OCI-LY7 (cell line): ENCODE measurements around the gene DYNC2H1. TPM values are rescaled to one million over a fixed set of nuclear protein-coding genes. Genes with fewer than 3 reads are reported as not detected.

Experiments used
- BruUV-seq: library from RNA; stranded (reverse); fragments of 400-500 nt; replicated peaks from 2 replicates; lab custom pipeline; 2021; lab: Mats Ljungman, UMichigan
- CTCF ChIA-PET: fragments of 300-600 bp; sonication (Branson Sonifier 250); formaldehyde crosslinking; loops from one replicate; lab custom pipeline; 2022; ENCODE audit warnings: antibody characterized with exemption; ENCODE audit not compliant: unreplicated experiment; lab: Charles Lee
- POLR2A ChIA-PET: fragments of 300-600 bp; sonication (Branson Sonifier 250); formaldehyde crosslinking; loops from one replicate; lab custom pipeline; 2022; ENCODE audit warnings: antibody characterized with exemption; lab: Charles Lee
- DNase-seq: peaks from one replicate; pipeline ENCODE4 v3.0.0-alpha.2; 2015; ENCODE audit warnings: low spot score
- H2AFZ ChIP-seq: fragments of 200-600 bp; sonication (generic), shearing (Covaris generic); 2 replicates; pipeline ENCODE4 v1.6.1; 2014; ENCODE audit warnings: mild to moderate bottlenecking, antibody characterized with exemption, low read length, moderate library complexity
- H3K27ac ChIP-seq: fragments of 200-600 bp; sonication (generic); 2 replicates; pipeline ENCODE4 v1.5.1; 2014; ENCODE audit warnings: mixed run types, low read depth, mild to moderate bottlenecking, moderate library complexity, low read length, inconsistent platforms; ENCODE audit not compliant: poor library complexity, severe bottlenecking
- H3K36me3 ChIP-seq: fragments of 200-600 bp; sonication (generic); 2 replicates; pipeline ENCODE4 v1.6.1; 2014; ENCODE audit warnings: mild to moderate bottlenecking, antibody characterized with exemption, low read length, moderate library complexity, mixed read lengths; ENCODE audit not compliant: insufficient read depth
- H3K4me1 ChIP-seq: fragments of 200-600 bp; sonication (generic); 2 replicates; pipeline ENCODE4 v1.5.1; 2014; ENCODE audit warnings: mild to moderate bottlenecking, low read length; ENCODE audit not compliant: insufficient read depth, poor library complexity, severe bottlenecking
- H3K4me2 ChIP-seq: fragments of 200-600 bp; sonication (generic); 2 replicates; pipeline ENCODE4 v1.6.1; 2014; ENCODE audit warnings: mild to moderate bottlenecking, low read length
- H3K4me3 ChIP-seq: fragments of 200-600 bp; sonication (generic); 2 replicates; pipeline ENCODE4 v1.5.1; 2014; ENCODE audit warnings: mild to moderate bottlenecking, low read depth, low read length; ENCODE audit not compliant: poor library complexity, severe bottlenecking
- H3K79me2 ChIP-seq: fragments of 200-600 bp; sonication (generic); 2 replicates; pipeline ENCODE4 v1.6.1; 2016; ENCODE audit warnings: low read depth, mild to moderate bottlenecking, low read length, moderate library complexity, mixed read lengths; ENCODE audit not compliant: insufficient read depth
- H3K9me2 ChIP-seq: fragments of 200-600 bp; sonication (generic); 2 replicates; pipeline ENCODE4 v1.6.1; 2016; ENCODE audit warnings: mild to moderate bottlenecking, low read length, mixed read lengths; ENCODE audit not compliant: insufficient read depth
- H3K9me3 ChIP-seq: fragments of 200-600 bp; sonication (generic); 2 replicates; pipeline ENCODE4 v1.6.1; 2014; ENCODE audit warnings: mild to moderate bottlenecking, mixed run types, low read length, mixed read lengths
- H4K20me1 ChIP-seq: fragments of 200-600 bp; sonication (generic); 2 replicates; pipeline ENCODE4 v1.6.1; 2014; ENCODE audit warnings: mild to moderate bottlenecking, antibody characterized with exemption, low read length, moderate library complexity, mixed read lengths; ENCODE audit not compliant: insufficient read depth
- EZH2phosphoT487 ChIP-seq: fragments of 200-600 bp; sonication (generic); IDR thresholded peaks from 2 replicates; pipeline ENCODE4 v1.6.1; 2018; ENCODE audit warnings: low read depth, borderline replicate concordance, mild to moderate bottlenecking, mixed run types, antibody characterized with exemption, low read length, moderate library complexity, mixed read lengths
- intact Hi-C: fragments of 100-400 bp; cut with micrococcal nuclease; formaldehyde crosslinking; loops from one replicate; pipeline ENCODE4 v1.10.0; 2022; ENCODE audit not compliant: unreplicated experiment
- total RNA-seq, 2 experiments: library from RNA; depleted of rRNA in 1 of 2; stranded (reverse); fragments of >200 nt in 1 of 2; shearing (Covaris generic) in 1 of 2; gene quantifications; 2 replicates each; pipeline ENCODE4 v1.2.3, GENCODE V29; 2014 to 2022
- TF ChIP-seq, protein P1 (sequence below): fragments of 200-600 bp; sonication (generic); conservative IDR thresholded peaks from 2 replicates; pipeline ENCODE4 v1.5.1; 2014; ENCODE audit warnings: mild to moderate bottlenecking, antibody characterized with exemption, low read length, moderate library complexity, mixed read lengths

Gene DYNC2H1
- total RNA-seq, 2 experiments from 2014 or later, result 0.44 to 1.1 TPM

DNA sequence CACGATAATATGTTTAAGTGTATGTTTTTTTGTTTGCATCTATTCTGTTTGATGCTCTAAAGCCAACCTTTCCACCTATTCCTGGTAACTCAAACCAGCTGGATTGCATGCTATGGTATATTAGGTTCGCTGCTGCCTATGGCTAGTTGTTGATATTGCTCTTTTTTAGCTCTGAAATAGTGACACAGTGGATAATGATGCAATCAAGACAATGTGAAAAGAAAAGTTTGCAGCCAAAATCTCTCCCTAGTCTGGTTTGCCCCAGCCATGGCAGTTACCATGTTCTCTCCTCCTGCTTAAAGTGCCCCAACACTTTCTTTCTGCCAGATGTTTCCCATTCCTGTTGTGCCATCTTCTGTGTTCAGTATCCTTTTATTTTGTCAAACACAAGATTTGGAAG lies 269.7 kb downstream of the DYNC2H1 start:
- Histone ChIP-seq H3K4me2 (no peak overlapping the region), H3K27ac (no peak overlapping the region), H3K9me2 (no peaks in the 10 kb centered on the region), H3K4me3 (no peak overlapping the region), H3K36me3 (no peaks in the 10 kb centered on the region), H3K9me3 (no peaks in the 10 kb centered on the region), H2AFZ (no peak overlapping the region), H3K4me1 (no peaks in the 10 kb centered on the region), H4K20me1 (no peaks in the 10 kb centered on the region), H3K79me2 (no peaks in the 10 kb centered on the region)
- no TSS peak for BruUV-seq
- ChIA-PET CTCF (no interaction called here), POLR2A (no interaction called here)
- TF ChIP-seq, protein P1, sequence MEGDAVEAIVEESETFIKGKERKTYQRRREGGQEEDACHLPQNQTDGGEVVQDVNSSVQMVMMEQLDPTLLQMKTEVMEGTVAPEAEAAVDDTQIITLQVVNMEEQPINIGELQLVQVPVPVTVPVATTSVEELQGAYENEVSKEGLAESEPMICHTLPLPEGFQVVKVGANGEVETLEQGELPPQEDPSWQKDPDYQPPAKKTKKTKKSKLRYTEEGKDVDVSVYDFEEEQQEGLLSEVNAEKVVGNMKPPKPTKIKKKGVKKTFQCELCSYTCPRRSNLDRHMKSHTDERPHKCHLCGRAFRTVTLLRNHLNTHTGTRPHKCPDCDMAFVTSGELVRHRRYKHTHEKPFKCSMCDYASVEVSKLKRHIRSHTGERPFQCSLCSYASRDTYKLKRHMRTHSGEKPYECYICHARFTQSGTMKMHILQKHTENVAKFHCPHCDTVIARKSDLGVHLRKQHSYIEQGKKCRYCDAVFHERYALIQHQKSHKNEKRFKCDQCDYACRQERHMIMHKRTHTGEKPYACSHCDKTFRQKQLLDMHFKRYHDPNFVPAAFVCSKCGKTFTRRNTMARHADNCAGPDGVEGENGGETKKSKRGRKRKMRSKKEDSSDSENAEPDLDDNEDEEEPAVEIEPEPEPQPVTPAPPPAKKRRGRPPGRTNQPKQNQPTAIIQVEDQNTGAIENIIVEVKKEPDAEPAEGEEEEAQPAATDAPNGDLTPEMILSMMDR, result no peak
- no peak for TF ChIP-seq EZH2phosphoT487
- intact Hi-C loops, result no loop called here
- no peak for DNase-seq

DNA sequence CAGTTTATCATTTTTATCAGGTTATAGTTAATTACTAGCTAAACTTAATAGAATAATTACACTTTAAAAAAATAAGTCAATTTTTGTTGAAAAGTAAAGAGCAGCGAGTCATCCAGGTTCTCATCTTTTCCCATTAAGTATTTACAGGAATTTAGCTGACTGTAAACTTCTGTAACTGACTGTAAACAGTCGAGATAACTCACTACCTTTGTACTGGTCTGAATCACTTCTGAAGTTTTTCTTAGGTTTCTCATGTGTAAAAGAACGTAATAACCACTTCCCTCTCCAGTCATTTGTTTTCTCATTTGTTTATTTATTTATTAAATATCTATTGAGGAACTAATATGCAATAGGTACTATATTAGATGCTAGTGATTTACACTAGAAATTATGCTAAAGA lies 270.8 kb downstream of the DYNC2H1 start:
- Histone ChIP-seq H4K20me1 (no peaks in the 10 kb centered on the region), H3K9me3 (no peaks in the 10 kb centered on the region), H3K9me2 (no peaks in the 10 kb centered on the region), H3K27ac (no peak overlapping the region), H3K4me2 (no peak overlapping the region), H2AFZ (no peak overlapping the region), H3K79me2 (no peaks in the 10 kb centered on the region), H3K36me3 (no peaks in the 10 kb centered on the region), H3K4me1 (no peaks in the 10 kb centered on the region), H3K4me3 (no peak overlapping the region)
- TF ChIP-seq, protein P1, result no peak
- no peak for TF ChIP-seq EZH2phosphoT487
- intact Hi-C loops, result no loop called here
- BruUV-seq, result no TSS peak
- ChIA-PET CTCF (no interaction called here), POLR2A (no interaction called here)
- DNase-seq, result no peak

DNA sequence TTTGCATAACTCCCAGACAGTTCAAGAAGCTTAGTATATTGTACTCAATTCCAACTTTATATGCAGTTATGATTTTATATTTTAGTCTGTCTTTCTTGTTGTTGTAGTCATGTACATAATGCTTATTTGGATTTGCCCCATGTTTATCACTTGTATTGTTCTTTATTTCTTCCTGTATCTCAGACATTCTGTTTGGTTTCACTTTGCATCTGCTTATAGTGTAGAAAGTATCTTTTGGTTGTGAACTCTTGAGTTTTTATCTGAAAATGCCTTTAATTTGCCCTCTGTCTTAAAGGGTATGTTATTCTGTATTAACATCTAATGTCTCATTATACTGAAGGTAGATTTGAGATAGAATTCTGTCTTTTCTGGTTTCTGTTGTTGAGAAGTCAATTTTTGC lies 275.4 kb downstream of the DYNC2H1 start:
- Histone ChIP-seq H3K4me3 (no peak overlapping the region), H3K9me2 (no peaks in the 10 kb centered on the region), H3K36me3 (no peaks in the 10 kb centered on the region), H4K20me1 (no peaks in the 10 kb centered on the region), H2AFZ (no peak overlapping the region), H3K4me2 (no peak overlapping the region), H3K27ac (no peak overlapping the region), H3K4me1 (no peaks in the 10 kb centered on the region), H3K79me2 (no peaks in the 10 kb centered on the region), H3K9me3 (no peaks in the 10 kb centered on the region)
- ChIA-PET CTCF (no interaction called here), POLR2A (no interaction called here)
- no peak for TF ChIP-seq EZH2phosphoT487
- no peak for DNase-seq
- intact Hi-C loops, result no loop called here
- BruUV-seq, result no TSS peak
